Measurements from ENCODE around the gene INPP4B. TPM values are rescaled to one million over a fixed set of nuclear protein-coding genes. Genes with fewer than 3 reads are reported as not detected.

Gene INPP4B
- total RNA-seq, 1 donor from 2014 or later, result 4.9 TPM

- H3K9me3 Mint-ChIP-seq (ENCODE audit: unreplicated experiment), result no peaks in the 10 kb centered on the region
- no peak overlapping the region for H3K27ac Mint-ChIP-seq (ENCODE audit: unreplicated experiment)
- peaks cover 4% of the 10 kb centered on the region for H3K4me1 Mint-ChIP-seq (ENCODE audit: unreplicated experiment)
- no peak overlapping the region for H3K4me3 Mint-ChIP-seq (ENCODE audit: unreplicated experiment)
- no peaks in the 10 kb centered on the region for H3K36me3 Mint-ChIP-seq (ENCODE audit: low read depth, unreplicated experiment)
- H3K27me3 Mint-ChIP-seq (ENCODE audit: unreplicated experiment), result no peaks in the 10 kb centered on the region
- TF ChIP-seq CTCF (IDR thresholded peaks at IDR 0.05; ENCODE audit: unreplicated experiment), result peak; percentile 88
- DNase-seq (ENCODE audit: low spot score), result peak; percentile 39
These were observed 563.1 kb downstream of the INPP4B start for GRCh38 chr4:142282870-142283431.

- TF ChIP-seq CTCF (IDR thresholded peaks at IDR 0.05; ENCODE audit: unreplicated experiment), result no peak
- DNase-seq (ENCODE audit: low spot score), result no peak
- no peak overlapping the region for H3K4me3 Mint-ChIP-seq (ENCODE audit: unreplicated experiment)
- no peak overlapping the region for H3K27ac Mint-ChIP-seq (ENCODE audit: unreplicated experiment)
- H3K9me3 Mint-ChIP-seq (ENCODE audit: unreplicated experiment), result no peaks in the 10 kb centered on the region
- H3K27me3 Mint-ChIP-seq (ENCODE audit: unreplicated experiment), result no peaks in the 10 kb centered on the region
- H3K4me1 Mint-ChIP-seq (ENCODE audit: unreplicated experiment), result peaks cover 4% of the 10 kb centered on the region
- H3K36me3 Mint-ChIP-seq (ENCODE audit: low read depth, unreplicated experiment), result no peaks in the 10 kb centered on the region
These were observed 564.1 kb downstream of the INPP4B start for GRCh38 chr4:142281999-142282398.

- Mint-ChIP-seq H3K4me3 (ENCODE audit: unreplicated experiment) (no peak overlapping the region), H3K9me3 (ENCODE audit: unreplicated experiment) (no peaks in the 10 kb centered on the region), H3K27ac (ENCODE audit: unreplicated experiment) (no peak overlapping the region), H3K36me3 (ENCODE audit: low read depth, unreplicated experiment) (no peaks in the 10 kb centered on the region), H3K27me3 (ENCODE audit: unreplicated experiment) (peaks cover 1% of the 10 kb centered on the region), H3K4me1 (ENCODE audit: unreplicated experiment) (peaks cover 4% of the 10 kb centered on the region)
- TF ChIP-seq CTCF (IDR thresholded peaks at IDR 0.05; ENCODE audit: unreplicated experiment), result no peak
- DNase-seq (ENCODE audit: low spot score), result no peak
These were observed 567.4 kb downstream of the INPP4B start for GRCh38 chr4:142278663-142279062.

GRCh38 chr4:142278171-142278570 lies 567.9 kb downstream of the INPP4B start:
- Mint-ChIP-seq H3K27me3 (ENCODE audit: unreplicated experiment) (peaks cover 1% of the 10 kb centered on the region), H3K27ac (ENCODE audit: unreplicated experiment) (no peak overlapping the region), H3K4me1 (ENCODE audit: unreplicated experiment) (peaks cover 4% of the 10 kb centered on the region), H3K4me3 (ENCODE audit: unreplicated experiment) (no peak overlapping the region), H3K9me3 (ENCODE audit: unreplicated experiment) (no peaks in the 10 kb centered on the region), H3K36me3 (ENCODE audit: low read depth, unreplicated experiment) (no peaks in the 10 kb centered on the region)
- DNase-seq (ENCODE audit: low spot score), result no peak
- TF ChIP-seq CTCF (IDR thresholded peaks at IDR 0.05; ENCODE audit: unreplicated experiment), result no peak

- Mint-ChIP-seq H3K9me3 (ENCODE audit: unreplicated experiment) (no peaks in the 10 kb centered on the region), H3K4me3 (ENCODE audit: unreplicated experiment) (no peak overlapping the region), H3K27me3 (ENCODE audit: unreplicated experiment) (peaks cover 1% of the 10 kb centered on the region), H3K27ac (ENCODE audit: unreplicated experiment) (no peak overlapping the region), H3K4me1 (ENCODE audit: unreplicated experiment) (peaks cover 22% of the 10 kb centered on the region), H3K36me3 (ENCODE audit: low read depth, unreplicated experiment) (no peaks in the 10 kb centered on the region)
- DNase-seq (ENCODE audit: low spot score), result no peak
- no peak for TF ChIP-seq CTCF (IDR thresholded peaks at IDR 0.05; ENCODE audit: unreplicated experiment)
These were observed 572.0 kb downstream of the INPP4B start for GRCh38 chr4:142274137-142274536.

Measured in endothelial cell (in vitro differentiated cells).